Astrocyte of the spinal cord (primary cell): ENCODE measurements around the gene SOX8.
A peak's percentile ranks its signal among the peaks of the same experiment; 100 is the strongest.

ENCODE experiments used
- DNase-seq: peaks from one replicate; pipeline ENCODE4 v3.0.0; 2011; ENCODE audit warnings: low read depth, low spot score
- H3K4me3 ChIP-seq: 2 replicates; pipeline ENCODE4 v1.5.1; 2011; ENCODE audit warnings: low read depth, mild to moderate bottlenecking, low read length, moderate library complexity
- in situ Hi-C: cut with HindIII; loops from 2 replicates; pipeline ENCODE4 v1.10.0; 2017; ENCODE audit warnings: low sequenced_read_pairs
- TF ChIP-seq, protein P1 (sequence below): IDR thresholded peaks from 2 replicates; pipeline ENCODE4 v1.5.1; 2012; ENCODE audit warnings: low read depth, mild to moderate bottlenecking, low read length, inconsistent platforms

Gene SOX8

DNA sequence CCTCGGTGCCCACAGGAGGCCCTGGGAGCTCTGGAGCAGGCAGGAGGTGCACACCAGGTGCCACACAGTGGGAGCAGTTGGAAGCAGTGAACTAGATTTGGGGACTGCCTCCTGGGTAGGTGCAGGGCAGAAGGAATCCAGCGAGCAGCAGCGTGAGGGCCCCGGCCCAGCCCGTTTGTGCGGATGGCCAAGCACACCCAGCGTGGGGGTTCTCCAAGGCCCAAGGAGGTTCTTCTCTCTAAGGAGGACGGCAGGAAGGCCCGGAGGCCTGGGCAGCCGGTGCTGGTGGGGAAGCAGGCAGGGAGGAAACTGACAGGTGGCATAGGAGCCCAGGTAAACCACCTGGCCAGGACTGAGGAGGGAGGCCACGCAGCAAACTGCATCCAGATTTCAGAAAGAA lies 17.0 kb downstream of the SOX8 start:
- H3K4me3 ChIP-seq: no peak overlapping the region
- in situ Hi-C loops: no loop called here
- DNase-seq: no peak
- TF ChIP-seq, protein P1, sequence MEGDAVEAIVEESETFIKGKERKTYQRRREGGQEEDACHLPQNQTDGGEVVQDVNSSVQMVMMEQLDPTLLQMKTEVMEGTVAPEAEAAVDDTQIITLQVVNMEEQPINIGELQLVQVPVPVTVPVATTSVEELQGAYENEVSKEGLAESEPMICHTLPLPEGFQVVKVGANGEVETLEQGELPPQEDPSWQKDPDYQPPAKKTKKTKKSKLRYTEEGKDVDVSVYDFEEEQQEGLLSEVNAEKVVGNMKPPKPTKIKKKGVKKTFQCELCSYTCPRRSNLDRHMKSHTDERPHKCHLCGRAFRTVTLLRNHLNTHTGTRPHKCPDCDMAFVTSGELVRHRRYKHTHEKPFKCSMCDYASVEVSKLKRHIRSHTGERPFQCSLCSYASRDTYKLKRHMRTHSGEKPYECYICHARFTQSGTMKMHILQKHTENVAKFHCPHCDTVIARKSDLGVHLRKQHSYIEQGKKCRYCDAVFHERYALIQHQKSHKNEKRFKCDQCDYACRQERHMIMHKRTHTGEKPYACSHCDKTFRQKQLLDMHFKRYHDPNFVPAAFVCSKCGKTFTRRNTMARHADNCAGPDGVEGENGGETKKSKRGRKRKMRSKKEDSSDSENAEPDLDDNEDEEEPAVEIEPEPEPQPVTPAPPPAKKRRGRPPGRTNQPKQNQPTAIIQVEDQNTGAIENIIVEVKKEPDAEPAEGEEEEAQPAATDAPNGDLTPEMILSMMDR: no peak

DNA sequence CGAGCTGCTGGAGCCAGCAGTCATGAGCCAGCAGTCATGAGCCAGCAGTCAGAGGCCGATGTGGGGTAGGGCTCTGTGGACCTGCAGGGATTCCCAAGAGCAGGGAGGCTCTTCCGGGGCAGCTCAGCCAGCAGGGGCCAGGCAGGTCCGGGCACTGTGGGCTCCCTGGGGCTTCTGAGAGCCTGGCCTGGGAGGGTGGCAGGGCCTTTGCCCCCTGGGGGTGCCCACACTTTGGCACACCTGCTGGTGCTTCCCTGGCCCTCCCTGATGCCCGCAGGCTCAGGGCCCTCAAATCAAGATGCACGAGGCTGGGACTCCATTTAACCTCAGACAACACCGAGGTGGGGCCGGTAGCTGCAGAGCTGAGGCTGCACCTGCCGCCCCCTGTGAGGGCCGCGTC lies 18.1 kb downstream of the SOX8 start:
- in situ Hi-C loops: no loop called here
- TF ChIP-seq, protein P1: no peak

DNA sequence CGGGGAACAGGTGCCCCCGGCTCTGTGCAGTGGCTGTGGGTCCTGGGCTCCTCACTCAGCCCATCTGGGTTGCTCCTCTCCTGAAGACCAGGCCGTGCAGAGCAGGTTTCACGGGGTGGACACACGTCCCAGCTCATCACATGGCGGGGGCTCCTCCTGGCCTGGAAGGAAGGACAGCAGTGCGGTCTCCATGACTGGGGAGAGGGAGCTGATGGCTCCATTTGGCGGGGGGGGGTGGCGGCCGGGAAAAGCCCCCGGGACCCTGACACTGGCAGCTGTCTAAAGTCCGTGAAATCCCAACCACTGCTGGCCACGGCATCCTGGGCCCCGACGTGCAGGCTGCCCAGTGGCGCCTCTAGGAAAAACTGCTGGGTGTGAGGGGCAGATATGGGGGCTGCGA lies 19.0 kb downstream of the SOX8 start:
- H3K4me3 ChIP-seq: no peak overlapping the region
- DNase-seq: no peak
- TF ChIP-seq, protein P1: no peak
- in situ Hi-C loops: no loop called here

More for the DNA sequence above, 18.1 kb downstream of the SOX8 start:
- H3K4me3 ChIP-seq: no peak overlapping the region
- no peak for DNase-seq

DNA sequence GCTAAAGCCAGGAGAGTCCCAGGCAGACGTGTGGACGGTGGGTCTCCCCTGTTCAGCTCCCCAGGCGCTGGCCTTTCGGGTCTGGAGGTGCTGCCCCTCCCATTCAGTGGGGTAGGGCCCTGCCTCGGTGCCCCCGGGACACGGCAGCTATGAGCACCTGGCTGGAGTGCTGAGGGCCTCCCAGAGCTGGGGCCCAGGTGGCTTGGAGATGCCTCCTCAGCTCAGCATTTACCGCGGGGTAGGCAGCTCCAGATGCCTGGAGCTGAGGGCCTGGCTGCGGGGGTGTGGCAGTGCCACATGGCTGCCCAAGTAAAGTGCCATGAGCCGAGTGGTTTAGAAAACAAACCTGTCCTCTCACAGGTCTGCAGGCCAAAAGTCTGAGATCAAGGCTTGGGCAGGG lies 19.5 kb downstream of the SOX8 start:
- in situ Hi-C loops: no loop called here
- no peak for DNase-seq
- H3K4me3 ChIP-seq: no peak overlapping the region
- TF ChIP-seq, protein P1: no peak

DNA sequence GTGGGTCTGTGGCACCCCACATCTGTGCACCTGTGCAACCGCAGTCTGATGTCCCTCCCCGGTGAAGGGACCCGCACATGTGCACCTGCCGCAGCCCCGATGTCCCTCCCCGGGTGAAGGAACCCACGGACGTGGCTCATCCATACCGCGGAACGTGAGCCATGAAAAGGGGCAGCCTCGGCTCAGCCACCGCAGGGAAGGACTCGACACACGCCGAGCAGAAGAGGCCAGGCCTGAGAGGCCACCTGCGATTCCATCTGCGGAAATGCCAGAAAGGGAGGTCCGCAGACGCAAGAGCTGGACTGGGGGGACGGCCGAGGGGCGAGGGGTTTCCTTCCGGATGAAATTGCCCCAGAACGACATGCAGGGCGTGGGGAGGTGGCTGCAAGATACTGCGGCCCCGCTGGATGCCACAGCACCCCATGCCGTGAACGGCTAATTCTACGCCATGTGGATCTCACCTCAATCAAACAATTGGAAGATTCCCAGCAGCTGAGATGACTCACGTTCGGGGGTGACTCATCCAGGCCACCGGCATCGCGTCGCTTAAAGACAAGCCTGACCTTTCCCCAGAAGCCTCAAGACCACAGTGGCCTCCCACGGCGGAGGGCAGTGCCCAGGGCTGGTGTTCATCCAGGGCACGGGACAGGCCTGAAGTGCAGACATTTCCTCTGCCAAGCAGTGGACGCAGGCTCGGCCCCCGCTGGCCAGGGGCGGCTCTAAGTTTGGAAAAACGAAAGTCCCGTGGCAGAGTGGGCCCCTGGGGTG lies 21.0 kb downstream of the SOX8 start:
- no peak overlapping the region for H3K4me3 ChIP-seq
- peak; percentile 90 for DNase-seq
- in situ Hi-C loops: no loop called here
- TF ChIP-seq, protein P1: no peak

DNA sequence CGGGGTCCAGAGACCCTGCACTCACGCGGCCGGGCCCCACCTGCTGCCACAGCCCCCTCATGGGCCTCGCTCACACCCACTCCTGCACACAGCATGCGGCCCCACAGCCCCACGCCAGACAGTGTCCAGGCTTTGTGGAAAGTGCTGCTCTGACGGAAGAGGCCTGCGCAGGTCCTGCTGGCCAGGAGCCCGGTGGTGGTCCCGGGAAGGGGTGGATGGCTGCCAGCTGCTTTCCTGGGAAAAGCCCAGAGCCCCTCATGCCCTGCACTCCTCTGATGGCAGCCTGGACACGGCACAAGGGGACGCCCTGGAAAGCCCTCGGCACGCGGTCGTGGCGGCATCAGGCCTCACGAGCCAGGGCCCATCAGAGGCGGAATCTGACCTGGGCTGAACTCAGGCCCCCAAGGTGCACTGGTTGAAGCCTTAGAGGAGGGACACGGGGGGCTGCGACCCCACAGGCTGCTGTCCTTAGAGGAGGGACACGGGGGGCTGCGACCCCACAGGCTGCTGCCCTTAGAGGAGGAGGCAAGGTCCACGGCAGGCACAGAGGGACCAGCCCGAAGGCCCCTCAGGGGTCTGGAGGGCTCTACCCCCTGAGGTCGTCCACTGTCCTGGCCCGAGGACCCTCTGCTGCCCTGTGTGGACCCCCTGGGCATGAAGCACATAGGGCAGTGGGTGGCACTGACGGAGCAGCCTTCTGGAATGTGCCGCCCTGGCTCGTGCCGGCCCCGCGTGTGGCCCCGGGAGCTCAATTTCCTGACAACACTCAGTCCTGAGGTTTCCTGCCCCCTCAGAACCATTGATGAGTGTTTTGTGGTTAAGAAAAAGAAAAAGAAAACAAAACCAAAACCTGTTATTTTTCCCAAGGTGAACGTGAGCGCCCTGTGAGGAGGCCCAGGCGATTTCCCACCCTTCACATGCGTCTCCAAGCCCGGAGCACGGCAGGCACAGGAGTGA lies 22.1 kb downstream of the SOX8 start:
- TF ChIP-seq, protein P1: no peak
- in situ Hi-C loops: no loop called here
- peak; percentile 44 for DNase-seq
- H3K4me3 ChIP-seq: no peak overlapping the region
